WI38 (cell line): ENCODE measurements around the gene PROSER2.

Source experiments
- H3K4me3 ChIP-seq: 2 replicates; pipeline ENCODE4 v1.5.1; 2011; ENCODE audit warnings: low read depth, mild to moderate bottlenecking, control low read depth, low read length
- TF ChIP-seq, protein P1 (sequence below): IDR thresholded peaks from 2 replicates; pipeline ENCODE4 v1.5.1; 2012; ENCODE audit warnings: low read depth, mild to moderate bottlenecking, control low read depth, low read length

Gene PROSER2

DNA sequence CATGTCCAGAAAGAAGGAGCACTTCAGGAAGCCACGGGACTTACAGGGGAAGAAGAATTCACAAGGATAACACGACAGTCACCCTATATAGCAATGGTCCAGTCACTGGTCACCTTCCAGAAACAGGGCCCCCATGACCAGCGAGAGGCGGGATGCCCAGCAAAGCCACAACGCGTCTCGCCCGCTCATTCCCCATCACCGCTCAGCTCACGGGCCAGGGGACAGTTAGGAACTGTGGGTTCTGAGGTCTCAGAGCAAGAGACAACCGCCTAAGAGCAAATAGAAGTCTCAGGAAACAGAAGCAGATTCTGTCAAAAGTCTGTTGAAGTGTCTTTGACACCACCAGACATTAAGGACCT is 71.9 kb downstream of the PROSER2 start:
- H3K4me3 ChIP-seq, result no peak overlapping the region
- TF ChIP-seq, protein P1, sequence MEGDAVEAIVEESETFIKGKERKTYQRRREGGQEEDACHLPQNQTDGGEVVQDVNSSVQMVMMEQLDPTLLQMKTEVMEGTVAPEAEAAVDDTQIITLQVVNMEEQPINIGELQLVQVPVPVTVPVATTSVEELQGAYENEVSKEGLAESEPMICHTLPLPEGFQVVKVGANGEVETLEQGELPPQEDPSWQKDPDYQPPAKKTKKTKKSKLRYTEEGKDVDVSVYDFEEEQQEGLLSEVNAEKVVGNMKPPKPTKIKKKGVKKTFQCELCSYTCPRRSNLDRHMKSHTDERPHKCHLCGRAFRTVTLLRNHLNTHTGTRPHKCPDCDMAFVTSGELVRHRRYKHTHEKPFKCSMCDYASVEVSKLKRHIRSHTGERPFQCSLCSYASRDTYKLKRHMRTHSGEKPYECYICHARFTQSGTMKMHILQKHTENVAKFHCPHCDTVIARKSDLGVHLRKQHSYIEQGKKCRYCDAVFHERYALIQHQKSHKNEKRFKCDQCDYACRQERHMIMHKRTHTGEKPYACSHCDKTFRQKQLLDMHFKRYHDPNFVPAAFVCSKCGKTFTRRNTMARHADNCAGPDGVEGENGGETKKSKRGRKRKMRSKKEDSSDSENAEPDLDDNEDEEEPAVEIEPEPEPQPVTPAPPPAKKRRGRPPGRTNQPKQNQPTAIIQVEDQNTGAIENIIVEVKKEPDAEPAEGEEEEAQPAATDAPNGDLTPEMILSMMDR, result no peak

DNA sequence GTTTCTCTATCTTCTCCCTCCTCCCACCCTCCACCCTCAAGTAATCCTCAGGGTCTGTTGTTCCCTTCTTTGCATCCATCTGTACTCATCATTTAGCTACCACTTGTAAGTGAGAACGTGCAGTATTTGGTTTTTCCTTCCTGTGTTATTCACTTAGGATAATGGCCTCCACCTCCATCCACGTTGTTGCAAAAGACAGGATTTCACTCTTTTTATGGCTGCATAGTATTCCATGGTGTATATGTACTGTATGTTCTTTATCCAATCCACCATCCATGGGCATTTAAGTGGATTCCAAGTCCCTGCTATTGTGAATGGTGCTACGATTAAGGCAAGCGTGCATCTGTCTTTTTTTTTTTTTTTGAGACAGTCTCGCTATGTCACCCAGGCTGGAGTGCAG is 72.4 kb downstream of the PROSER2 start:
- H3K4me3 ChIP-seq, result no peak overlapping the region
- TF ChIP-seq, protein P1, result no peak

DNA sequence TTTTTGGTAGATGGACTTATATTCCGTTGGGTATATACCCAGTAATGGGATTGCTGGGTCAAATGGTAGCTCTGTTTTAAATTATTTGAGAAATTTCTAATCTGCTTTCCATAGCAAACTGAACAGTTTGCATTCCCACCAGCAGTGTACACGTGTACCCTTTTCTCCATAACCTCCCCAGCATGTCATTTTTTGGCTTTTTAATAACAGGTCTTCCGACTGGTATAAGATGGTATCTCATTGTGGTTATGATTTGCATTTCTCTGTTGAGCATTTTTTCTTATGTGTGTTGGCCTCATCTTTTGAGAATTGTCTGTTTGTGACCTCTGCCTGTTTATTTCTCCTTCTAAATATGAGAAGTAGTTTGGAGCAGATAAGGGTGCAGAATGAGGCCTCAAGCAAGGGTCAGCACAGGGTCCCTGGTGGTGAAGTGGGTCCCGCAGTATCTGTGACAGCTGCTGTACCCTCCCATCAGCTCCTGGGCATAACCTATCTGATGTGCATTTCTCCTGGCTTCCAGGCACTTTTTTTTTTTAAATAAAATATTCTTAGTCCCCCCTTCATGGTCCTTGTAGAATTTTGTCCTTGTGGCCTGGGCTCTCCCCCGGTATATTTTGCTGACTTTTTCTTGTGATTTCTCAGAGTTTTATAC is 73.5 kb downstream of the PROSER2 start:
- TF ChIP-seq, protein P1, result no peak
- no peak overlapping the region for H3K4me3 ChIP-seq

DNA sequence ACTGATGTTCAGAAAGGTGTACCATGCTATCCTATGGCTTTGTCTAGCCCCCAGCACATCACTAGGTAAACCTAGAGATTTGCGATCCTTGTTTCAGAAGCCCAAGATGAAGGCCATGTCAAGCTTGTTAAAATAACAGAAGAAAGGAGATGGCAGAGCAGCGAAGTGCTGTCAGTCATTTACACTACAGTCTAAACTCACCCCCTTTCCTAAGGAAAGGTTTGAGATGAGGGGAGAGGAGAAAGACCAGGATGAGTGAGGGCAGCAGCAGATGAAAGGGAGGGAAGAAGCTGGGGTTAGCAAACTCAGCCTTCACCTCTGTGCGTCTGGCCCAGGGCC is 74.8 kb downstream of the PROSER2 start:
- no peak overlapping the region for H3K4me3 ChIP-seq
- TF ChIP-seq, protein P1, result no peak

GRCh38 chr10:11898372-11899066 is 75.4 kb downstream of the PROSER2 start:
- TF ChIP-seq, protein P1, result no peak
- H3K4me3 ChIP-seq, result no peak overlapping the region

GRCh38 chr10:11899067-11899876 is 76.1 kb downstream of the PROSER2 start:
- H3K4me3 ChIP-seq, result no peak overlapping the region
- TF ChIP-seq, protein P1, result no peak

DNA sequence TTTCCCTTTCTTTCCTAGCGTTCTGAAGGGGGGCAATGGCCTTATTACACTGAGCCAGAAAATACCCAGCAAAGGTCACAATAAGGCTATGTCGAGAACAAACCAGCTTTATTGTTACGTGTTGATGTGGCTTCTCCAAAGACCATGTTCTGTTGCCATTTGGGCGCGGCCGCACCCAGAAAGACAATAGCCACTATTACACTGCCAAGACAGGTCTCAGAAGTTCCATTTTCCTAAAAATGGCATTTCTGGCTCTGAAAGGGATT is 77.8 kb downstream of the PROSER2 start:
- TF ChIP-seq, protein P1, result no peak
- no peak overlapping the region for H3K4me3 ChIP-seq
